Hematopoietic multipotent progenitor cell treated with erythropoietin and hydrocortisone succinate and interleukin-3 and kit ligand, for 4 days (in vitro differentiated cells): ENCODE results near the gene ALDOA.
"Not testable (repeated sequence)": the region's sequence is repeated elsewhere in the genome, so short reads cannot be mapped to it uniquely, and the experiment has no call there.

Experiments
- DNase-seq: peaks from one replicate; pipeline ENCODE4 v3.0.0-alpha.2; 2015

Gene ALDOA

DNA sequence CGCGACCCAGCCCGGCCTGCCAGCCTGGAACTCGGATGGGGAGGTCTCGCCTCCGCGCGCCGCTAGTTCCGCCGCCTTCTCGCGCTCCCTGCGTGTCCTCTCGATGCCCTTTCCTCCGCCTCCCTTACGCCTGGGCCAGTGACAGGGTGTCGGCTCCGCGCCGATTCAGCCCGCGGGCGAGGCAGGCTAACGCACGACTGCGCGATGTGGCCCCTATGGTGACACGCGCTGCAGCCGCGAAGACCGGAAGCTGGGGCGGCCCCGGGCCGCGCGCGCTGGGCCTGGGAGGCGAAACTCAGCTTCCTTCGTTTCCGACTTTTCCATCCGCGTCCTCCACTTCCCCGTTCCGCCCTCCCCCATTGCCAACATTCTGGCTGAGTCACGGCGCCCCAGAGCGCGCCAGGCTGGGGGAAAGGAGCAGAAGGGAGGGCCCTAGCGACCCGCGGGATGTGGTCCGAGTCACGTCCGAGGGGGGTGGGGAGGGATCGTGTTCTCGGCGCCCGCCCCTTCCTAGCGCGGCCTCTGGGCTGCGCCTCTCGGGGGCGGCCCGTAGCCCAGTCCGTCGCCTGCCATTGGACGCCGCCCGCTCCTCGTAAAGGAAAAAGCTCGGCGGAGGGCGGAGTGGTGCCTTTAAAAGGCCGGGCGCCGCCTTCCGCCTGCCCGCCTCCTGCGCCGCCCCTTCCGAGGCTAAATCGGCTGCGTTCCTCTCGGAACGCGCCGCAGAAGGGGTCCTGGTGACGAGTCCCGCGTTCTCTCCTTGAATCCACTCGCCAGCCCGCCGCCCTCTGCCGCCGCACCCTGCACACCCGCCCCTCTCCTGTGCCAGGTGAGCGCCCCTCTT is at the start of gene ALDOA:
Gene ALDOA, plus strand, starts transcription at position 659 of the 841 bp plus-strand sequence. CDS start 1,138 bp downstream, outside the sequence.
- peak; percentile 99 for DNase-seq

- no peak for DNase-seq
Measured at GRCh38 chr16:30016555-30017276, 48.8 kb upstream of the ALDOA start.

- DNase-seq, result no peak
Measured at GRCh38 chr16:30017277-30017656, 48.3 kb upstream of the ALDOA start.

GRCh38 chr16:30017937-30018336 is 47.6 kb upstream of the ALDOA start:
- DNase-seq, result not testable (repeated sequence)

- DNase-seq, result no peak
Measured at GRCh38 chr16:30018731-30019158, 46.8 kb upstream of the ALDOA start.

DNA sequence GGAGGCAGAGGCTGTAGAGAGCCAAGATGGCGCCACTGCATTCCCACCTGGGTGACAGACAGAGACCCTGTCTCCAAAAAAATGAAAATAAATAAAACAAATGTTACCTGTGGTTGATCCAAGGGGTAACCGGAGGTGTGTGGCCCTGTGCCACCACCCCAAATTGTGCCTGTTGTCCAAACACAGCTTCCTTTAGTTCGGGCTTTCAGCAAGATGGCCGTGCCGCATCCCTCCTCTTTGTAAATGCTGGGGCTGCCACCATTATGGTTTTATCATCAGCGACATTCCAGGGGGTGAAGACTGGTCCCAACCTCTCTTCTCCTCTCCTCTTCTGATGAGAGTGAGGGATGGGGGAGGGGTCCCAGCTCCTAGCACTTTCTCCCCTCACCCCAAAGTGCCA is 42.7 kb upstream of the ALDOA start, which contains the start of gene C16orf92:
Gene C16orf92, plus strand, starts transcription at position 312 of the 400 bp plus-strand sequence. CDS start 143 bp downstream, outside the sequence.
- DNase-seq, result no peak

DNA sequence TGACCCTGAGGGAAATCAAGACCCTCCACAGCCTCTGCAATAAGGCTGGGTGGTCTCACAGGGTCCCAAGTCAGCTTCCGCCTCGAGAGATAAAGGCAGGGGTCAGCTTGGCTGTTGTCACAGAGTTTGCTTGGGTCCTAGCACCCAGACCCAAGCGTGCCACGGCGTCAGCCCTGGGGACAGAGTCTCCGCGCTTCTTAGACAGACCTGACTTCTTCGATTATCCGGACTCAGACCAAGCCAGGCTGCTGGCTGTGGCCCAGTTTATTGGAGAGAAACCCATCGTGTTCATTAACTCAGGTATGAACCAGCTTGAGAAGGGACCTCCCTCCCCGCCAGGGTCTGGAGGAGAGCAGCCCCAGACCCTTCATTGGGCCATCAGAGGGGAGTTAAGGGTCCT is 42.0 kb upstream of the ALDOA start:
- no peak for DNase-seq

DNA sequence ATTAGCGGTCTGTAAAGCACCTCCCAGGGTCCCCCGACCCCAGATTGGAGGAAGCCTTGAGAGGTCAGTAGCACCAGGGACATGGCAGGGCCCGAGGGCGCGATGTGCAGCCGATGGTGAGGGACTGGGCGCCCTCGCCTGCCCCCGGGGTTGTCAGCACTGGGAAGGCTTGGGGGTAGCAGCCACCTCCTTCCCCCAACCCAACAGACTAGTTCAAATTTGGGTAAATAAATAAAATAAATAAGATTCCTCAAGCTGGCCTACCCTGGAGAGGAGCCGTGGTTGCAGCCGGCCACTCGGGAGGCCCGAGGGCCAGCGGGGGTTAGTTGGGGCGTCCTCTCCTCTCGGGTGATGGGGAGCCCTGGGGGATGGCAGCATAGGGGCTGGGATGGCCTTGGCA is 41.1 kb upstream of the ALDOA start:
- DNase-seq, result no peak

DNA sequence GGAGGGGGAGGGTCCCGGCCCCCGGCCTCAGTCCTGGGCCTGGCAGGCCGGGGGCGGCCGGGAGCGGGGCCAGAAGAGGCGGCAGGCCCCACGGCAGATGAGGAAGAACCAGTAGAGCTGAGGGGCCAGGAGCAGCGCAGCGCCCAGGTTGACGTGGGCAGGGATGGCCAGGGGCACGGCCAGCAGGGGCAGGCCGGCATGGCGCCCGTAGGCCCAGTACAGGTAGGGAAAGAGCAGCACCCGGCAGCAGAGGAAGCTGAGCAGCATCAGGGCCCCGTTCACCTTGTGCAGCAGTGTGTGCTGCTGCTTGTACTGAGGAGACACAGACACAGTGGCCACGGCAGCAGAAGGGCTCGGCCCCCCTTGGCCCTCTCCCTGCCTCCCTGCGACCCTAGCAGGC is 40.4 kb upstream of the ALDOA start:
- no peak for DNase-seq

GRCh38 chr16:30025574-30025973 is 40.0 kb upstream of the ALDOA start:
- DNase-seq, result no peak

GRCh38 chr16:30026449-30026848 is 39.1 kb upstream of the ALDOA start:
- no peak for DNase-seq

DNA sequence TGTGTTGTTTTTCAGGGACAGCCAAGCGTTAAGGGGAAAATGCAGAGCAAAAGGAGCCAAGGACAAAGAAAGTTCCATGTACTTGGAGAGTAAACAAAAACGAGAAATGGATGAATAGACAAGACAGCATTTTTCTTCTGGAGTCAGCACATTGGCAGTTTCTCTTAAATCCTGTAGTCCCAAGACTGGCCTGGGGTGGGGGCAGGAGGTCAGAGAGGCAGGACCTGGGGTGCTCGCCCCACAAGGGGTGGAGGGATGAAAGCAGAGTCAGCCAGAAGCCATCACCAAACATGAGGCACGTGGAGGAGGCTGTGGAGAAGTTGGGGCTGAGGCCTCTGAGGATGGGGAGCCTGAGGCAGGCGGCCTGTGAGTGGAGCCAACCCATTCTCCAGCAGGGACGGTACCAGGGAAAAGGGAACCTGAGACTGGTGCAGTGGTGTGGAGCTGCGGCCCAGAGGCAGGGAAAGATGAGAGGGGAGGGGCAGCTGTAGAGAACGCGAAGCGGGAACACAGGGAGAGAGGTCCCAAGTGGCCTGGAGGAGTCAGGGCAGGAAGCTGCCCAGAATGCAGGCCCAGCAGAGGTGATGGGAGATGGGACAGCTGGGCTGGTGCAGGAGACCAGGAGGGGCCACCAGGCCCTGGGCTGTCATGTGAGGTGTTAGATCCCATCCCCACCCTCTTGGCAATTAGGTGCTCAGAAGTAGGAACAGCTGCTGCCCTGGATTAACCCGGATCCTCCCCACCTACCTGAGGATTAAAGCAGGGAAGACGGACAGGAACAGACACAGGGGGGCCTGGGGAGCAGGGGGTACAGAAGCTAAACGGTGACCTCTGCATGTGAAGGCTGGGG is 37.7 kb upstream of the ALDOA start:
- DNase-seq, result no peak

DNA sequence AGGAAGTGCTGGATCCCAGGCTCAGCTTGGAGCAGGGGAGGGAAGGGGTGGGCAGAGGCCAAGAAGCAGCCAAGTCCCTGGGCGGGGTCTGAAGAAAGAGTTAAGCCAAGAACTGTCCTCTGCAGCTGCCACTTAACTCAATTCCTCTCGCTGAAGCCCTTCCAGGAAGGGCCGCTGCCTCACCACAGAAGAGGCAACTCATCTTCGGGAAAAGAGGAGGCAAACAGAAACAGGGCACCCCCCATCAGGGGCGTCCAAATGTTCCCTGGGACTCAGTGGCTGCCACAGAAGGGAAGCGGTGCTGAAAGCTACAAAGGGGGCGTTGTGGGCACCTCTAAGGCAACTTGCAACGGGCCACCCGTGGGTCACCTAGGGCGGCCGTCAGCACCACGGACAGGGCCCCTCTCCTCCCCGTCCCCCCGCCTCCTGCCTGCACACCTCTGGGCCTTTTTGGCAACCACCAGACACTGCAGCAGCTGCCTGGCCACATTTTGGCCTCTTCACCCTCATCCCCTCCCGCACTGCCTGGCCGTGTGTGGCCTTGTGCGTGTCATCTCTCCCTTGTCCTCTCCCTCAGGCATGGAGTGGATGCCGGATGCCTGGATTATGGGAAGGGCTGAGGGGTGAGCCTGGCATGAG is 37.0 kb upstream of the ALDOA start:
- DNase-seq, result peak; percentile 66

DNA sequence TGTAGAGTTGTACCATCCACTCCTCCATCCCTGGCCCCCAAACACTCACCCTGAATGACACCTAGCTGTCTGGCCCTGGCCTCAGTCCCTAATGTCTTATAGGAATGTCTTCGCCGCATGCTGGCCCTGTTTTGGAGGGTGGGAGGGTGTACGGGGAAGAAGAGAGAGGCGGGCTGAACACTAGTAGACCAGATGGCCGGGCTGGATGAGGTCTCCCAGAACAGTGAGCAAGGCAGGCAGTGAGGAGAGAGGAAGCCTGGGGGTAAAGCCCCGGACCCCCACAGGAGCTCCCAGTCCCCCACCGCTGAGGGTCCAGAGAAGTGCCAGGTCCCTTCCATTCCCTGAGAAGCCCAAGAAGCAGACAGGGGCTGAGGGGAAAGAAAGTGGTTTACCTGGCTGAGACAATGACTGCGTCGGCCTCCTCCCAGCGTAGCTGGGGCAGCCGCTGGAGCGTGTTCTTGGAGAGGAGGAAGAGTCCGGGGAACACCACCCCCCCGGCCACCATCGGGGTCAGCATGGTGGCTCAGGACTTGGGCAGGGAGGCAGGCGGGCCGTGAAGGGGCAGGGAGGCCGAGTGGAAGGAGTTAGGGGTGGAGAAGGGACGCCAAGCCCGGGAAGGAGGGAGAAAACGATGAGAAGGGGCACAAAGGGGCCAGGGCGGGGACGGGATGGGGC is 35.4 kb upstream of the ALDOA start:
- no peak for DNase-seq

- DNase-seq, result no peak
Measured at GRCh38 chr16:30030841-30031413, 34.6 kb upstream of the ALDOA start, which contains the start of gene TLCD3B. TSS of gene TLCD3B (minus strand) at chr16:30031271. CDS start at chr16:30030527, 744 bp downstream.

DNA sequence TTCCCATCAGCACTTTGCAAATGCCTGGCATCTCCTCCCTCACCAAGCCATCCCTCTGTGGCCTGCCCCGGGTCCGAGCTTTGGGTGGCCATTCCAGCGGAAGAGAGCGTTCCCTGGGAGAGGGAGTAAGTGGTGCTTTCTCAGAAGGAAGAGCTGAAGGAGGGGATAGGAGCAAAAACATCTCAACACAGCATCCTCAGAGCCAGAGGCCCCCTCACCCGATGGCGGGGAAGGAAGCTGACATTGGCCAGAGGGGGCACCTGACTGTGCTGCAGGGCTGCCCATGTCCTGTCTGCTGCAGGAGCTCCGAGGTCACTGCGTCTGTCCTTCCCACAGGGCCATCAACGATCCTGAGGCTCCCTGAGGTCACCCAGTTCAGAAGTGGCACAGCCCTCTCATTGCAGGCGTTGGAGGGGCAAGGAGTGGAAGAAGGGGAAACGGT is 34.1 kb upstream of the ALDOA start:
- no peak for DNase-seq

- DNase-seq, result peak; percentile 86
Measured at GRCh38 chr16:30032083-30032819, 33.3 kb upstream of the ALDOA start.

GRCh38 chr16:30033270-30033669 is 32.3 kb upstream of the ALDOA start:
- no peak for DNase-seq

DNA sequence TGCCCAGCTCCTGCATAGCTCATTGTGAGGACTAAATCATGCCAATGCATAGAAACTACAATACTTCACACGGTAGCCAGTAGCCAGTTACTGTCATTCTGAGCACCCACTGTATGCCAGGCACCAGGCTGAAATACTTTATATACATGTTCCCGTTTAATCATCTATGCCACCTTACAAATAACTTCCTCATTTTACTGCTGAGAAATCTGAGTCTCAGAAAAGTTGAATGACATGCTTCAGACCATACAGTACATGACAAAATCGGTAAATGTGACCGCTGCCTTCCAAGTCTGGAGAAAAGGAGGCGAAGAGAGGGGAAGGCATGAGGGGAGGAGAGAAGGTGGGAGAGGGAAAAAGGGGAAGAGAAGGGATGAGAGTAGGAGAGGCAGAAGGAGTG is 25.3 kb upstream of the ALDOA start:
- DNase-seq, result peak; percentile 71

- DNase-seq, result not testable (repeated sequence)
Measured at GRCh38 chr16:30040690-30041089, 24.9 kb upstream of the ALDOA start.

- DNase-seq, result peak; percentile 82
Measured at GRCh38 chr16:30041841-30042240, 23.7 kb upstream of the ALDOA start.
